Right hindlimb (tissue), 1 donor: Measurements from ENCODE around the gene IFIT1.

Experiments used
- DNase-seq: peaks from one replicate; pipeline ENCODE4 v3.0.0-alpha.2; 2018

The IFIT1 gene, protein sequence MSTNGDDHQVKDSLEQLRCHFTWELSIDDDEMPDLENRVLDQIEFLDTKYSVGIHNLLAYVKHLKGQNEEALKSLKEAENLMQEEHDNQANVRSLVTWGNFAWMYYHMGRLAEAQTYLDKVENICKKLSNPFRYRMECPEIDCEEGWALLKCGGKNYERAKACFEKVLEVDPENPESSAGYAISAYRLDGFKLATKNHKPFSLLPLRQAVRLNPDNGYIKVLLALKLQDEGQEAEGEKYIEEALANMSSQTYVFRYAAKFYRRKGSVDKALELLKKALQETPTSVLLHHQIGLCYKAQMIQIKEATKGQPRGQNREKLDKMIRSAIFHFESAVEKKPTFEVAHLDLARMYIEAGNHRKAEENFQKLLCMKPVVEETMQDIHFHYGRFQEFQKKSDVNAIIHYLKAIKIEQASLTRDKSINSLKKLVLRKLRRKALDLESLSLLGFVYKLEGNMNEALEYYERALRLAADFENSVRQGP

DNA sequence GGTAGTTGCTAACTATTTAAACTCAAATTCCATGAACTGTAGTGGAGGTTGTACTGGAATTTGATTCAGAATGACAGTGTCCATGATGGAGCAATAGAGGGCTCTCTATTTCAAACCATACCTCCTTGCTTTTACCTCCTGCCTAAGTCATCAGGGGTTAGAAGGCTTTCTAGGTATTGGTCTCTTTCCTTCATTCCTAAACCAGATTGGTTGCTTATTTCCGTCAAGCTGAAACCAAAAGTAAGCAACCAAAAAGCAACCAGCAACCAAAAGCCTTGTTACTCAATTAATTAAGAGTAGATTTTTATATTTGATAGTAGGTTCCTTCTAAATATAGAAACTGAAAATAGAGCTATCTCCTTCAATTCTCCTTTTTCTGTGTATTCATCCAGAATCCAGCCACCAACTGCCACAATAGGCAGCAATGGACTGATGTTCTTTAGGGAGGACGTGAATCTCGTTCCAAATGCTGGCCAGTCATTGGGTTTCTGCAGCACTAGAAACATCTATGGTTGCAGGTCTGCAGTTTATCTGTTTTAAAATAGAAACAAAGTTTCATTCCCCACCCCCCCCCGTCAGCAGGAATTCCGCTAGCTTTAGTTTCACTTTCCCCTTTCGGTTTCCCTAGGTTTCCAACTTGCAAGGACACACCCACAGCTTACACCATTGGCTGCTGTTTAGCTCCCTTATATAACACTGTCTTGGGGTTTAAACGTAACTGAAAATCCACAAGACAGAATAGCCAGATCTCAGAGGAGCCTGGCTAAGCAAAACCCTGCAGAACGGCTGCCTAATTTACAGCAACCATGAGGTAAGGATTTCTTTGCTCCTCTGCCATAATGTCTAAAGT is at the start of gene IFIT1:
Gene IFIT1 (plus strand): TSS at position 717 of the 850 bp plus-strand sequence. CDS start 90 bp downstream, at position 807.
- DNase-seq, result peak; percentile 74

DNA sequence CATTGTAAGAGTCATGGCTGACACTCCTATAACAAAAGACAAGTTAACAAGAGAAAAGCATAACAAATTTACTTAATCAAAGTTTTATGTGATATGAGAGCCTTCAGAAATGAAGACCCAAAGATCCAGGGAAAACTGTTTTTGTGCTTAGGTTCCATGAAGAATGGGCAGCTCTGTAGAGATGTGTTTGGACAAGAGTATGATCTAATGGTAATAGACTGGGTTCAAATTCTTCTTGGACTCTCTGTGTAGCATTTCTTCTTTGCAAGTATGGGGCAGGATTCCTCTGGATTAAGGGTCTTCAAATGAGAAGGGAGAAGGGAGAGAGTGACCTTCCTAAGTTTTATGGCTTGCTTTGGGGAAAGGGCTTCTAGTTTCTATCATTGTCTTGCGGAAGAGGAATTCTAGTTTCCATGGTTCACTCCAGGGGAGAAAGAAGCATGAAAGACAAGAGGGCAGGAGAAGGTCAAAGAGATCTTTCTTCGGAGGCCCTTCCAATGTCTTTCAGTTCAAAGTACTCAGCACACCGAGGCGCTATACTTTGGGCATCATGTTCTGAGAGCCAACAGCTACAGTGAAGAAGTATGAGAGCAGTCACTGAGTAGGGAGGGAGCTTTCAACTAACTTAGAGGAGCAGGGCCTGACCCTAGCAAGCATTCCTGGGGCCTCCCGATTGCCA is 49.2 kb upstream of the IFIT1 start:
- no peak for DNase-seq

DNA sequence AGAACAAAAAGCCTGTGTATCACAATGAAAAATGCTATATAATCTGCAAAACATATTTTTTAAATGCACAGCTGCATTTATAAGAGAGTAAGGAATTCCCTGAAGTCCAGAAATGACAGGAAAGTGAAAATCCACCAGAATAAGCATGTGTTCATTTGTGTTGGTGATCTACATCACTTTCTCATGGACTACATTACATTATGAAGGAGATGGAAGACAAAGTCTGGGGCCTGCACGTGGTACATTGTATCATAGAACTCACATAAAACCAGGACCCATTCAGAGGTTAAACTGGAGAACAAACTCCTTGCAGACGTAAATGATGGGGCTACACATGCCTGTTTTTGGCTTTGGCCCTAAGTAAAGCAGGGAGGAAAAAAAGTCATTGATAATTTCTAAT is 48.3 kb upstream of the IFIT1 start:
- DNase-seq, result no peak

DNA sequence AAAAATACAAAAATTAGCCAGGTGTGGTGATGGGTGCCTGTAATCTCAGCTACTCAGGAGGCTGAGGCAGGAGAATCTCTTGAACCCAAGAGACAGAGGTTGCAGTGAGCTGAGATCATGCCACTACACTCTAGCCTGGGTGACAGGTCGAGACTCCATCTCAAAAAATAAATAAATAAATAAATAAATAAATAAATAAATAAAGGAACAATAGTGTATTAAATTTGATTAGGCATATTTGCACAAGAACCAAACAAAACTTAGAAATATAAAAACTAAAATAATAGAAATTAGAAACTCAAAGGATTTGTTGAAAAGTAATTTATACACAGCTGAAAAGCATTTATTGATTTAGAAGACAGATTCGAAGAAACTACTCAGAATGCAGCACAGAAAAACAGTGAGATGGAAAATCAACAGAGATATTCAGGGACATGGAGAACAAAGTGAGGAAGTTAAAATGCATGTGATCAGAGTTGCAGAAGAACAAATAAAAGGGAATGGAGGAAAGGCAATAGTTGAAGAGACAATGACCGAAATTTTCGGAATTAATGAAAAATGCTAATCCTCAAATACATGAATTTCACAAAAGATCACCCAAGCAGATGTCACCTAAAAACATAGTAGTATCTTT is 46.9 kb upstream of the IFIT1 start:
- DNase-seq, result no peak

DNA sequence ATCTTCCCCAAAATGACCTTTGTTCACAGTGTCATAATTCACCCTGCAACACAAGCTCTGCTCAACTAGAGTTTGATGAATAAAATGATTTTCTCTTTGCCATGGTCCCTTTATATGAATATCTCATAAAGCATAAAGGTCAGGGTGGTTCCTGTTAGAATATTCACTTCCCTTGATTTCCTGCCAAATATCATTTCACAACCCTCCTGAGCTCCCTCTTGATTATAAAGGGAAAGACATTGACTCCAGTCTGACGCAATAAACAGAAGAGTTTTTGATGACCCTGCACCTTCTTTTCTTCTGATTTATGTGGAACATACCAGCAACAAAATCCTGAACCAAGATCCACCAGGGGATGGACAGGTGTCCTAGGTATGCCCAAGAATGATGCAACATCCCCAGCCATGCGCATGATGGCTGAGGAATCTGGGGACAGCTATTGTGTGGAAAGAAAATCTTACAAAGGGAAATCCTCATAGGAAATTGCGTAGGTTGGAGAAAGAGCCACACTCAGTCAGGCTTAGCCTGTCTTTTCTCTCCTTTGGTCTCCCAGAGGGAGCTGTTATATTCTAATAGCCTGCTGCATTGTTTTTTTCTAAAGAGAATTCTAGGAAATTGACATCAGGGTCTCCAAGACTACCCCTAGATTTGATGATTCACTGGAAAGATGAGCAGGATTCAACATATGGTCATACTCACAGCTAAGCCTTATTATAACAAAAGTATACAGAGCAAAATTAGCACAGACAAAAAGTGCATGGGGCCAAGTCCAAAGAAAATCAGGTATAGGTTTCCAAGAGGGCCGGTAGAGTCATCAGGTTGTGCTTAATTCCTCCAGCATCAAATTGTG is 45.8 kb upstream of the IFIT1 start:
- DNase-seq, result no peak

DNA sequence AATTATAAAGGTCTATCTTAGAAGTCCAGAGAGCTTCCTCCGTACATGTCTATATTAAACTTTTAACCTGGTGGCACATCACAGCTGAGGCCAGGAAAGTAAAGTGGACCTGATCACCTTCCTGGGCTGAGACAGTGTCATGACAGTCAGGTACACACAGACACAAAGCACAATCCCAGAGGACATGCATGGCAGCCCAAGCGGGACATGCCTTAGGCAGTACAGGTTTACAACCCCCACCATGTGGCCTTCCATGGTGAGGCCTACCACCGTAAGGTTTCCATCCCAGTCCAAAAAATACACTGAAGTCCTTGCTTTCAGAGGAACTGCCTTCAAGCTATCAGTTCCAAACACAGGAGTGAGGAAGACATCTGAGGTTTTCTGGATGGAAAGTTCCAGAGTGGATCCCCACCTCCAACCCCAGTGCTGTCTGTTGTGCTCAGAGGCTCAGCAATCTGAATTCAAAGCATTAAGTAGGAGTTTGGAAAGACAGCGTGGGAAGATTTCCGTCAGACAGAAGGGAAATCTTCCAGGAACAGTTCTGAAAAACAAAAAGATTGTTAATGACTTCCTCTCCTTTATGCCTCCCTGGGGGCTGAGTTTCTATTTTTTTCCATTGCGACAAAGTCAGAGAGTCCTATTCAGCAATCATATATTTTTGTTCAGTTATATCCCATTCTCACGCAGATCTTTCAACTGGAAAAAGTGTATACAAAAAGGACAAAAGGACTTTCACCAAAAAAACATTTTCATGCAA is 44.5 kb upstream of the IFIT1 start:
- DNase-seq, result peak; percentile 47

DNA sequence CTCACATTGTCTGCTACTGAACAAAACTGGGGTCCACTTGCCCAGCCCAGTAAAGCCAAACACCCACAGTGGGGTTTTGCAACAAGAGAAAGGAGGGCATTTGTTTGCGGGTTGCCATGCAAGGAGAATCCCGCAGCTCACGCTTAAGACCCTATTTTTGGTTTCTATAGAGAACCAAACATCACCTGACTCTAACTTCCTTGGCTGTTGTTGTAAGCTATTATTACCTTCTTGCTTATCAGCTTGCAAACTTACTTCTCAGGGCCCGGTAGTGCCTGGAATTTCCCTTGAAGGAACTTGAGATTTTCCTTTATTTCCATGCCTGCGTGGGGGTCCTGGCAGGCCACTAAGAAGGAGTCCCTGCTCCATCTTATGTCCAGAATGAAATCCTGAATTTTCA is 43.9 kb upstream of the IFIT1 start:
- DNase-seq, result no peak

DNA sequence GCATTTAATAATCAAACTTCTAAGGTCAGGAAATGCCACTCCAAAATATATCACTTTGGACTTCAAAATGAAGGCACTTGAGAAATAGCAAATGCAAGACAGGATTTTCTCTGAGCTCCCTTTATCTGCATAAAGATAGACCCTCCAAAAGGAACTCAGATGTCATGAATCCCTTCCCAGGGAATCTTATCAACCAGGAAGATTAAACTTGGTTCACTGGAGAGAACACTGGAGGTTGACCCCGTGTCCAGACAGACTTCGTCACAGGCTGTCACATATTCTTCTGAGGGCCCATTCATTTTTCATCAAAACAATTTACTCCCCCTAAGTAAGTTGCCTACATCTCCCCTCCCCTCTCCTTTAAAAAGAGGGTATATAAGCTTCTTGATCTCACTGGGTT is 43.4 kb upstream of the IFIT1 start:
- DNase-seq, result no peak

DNA sequence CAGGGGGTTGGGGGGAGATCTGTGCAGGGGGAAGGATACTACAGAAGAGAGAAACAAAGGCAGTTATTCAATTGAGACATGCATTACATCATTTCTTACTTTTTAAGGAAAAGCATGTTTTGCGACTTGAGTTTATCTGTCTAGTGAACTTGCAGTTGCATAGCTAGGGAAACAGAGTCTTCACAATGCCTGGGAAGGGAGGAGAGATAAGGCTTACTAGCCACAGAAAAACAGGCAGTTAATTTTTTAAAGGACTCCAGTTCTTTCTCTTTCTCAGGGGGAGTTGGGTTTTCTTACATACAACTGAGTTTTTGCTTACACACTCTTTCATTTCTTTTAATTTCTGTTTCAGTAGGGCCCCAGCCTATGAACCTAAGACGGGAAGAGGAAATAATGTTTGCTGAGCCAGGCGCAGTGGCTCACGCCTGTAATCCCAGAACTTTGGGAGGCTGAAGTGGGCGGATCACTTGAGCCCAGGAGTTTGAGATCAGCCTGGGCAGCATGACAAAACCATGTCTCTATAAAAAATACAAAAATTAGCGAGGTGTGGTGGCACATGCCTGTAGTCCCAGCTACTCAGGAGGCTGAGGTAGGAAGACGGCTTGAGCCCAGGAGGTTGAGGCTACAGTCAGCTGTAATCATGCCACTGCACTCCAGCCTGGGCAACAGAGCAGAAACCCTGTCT is 41.6 kb upstream of the IFIT1 start:
- DNase-seq, result peak; percentile 44

DNA sequence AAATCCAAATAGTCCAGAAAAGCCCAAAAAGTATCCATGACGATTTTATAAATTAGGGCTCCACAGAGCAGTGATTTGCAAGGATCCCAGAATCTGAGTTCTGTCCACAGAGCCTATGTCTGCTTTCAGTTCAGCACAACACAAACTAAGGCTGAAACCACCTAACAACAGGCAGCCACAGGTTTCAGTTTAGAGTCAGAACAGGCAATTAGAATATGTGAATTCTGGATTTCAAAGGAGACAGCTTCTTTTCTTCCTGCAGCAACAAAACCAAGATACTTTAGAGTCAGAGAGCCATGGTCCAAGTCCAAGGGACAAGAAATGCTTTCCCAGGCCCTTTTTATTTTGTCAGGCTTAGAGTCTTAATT is 41.0 kb upstream of the IFIT1 start:
- no peak for DNase-seq

DNA sequence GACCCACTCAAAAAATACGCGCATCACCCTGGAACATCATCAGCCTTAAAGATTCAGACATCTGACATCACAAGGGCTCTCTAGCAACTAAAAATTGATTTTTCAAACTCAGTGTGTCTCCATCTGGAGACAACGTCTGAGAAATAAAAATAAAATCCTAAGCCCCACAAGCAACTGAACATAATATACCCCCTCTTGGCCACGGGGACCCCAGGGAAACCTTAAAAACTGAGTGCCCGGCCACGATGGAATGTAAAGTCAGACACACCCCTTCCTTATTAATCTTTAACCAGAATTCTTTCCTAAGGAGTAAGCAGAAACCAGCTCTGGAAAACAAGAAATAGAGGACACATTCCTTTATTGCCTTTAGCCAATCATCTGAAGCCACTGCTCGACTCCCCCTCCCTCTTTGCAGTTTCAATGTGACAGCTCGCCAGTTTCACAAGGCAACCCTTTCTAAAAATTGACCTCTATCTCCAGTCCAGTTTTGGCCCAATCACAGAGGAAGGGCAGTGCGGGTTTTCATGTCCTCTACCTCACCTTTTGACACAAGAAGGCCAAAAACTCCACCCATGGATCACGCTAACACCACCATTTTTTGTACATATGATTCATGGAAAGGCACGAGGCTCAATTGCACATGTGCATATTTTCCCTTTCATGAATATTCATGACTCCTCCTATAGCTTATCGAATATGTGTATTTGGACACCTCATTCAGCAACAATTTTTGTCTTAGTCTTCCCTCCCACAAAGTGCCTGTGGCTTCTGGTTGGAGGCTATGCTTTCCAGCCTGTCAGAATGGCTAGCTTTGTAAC is 40.4 kb upstream of the IFIT1 start:
- DNase-seq, result peak; percentile 57

DNA sequence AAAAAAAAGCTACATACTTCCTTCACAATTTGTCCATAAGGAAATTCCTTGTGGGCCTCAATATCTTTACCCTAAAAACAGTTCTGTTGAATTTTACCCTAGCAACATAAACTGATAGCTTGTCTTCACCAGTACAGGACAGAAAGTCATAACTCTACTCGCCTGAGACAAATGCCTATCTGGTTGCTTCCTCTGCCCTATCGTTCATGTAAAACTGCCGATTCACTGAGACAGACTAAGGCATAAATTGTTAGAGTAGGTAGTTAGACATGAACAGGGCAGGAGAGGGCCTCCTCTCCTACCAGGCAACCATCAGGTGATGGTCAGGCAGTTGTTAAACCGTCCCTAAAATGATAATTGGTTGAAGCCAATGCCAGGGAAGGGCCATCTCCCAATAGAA is 39.6 kb upstream of the IFIT1 start:
- no peak for DNase-seq

DNA sequence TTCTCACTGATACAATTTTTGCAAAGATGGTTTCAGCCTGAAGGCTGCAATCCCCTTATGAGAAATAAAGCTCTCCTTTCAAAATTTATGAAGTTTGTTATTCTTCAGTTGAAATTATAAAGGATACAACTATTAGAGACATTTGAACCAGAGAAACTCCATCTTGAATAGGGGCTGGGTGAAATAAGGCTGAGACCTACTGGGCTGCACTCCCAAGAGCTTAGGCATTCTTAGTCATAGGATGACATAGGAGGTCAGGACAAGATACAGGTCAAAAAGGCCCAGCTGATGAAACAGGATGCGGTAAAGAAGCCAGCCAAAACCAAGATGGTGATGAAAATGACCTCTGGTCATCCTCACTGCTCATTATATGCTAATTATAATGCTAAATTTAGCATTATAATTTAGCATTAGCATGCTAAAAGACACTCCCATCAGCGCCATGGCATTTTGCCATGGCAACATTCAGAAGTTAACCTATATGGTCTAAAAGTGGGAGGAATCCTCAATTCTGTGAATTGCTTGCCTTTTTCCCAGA is 37.0 kb upstream of the IFIT1 start:
- peak; percentile 34 for DNase-seq

DNA sequence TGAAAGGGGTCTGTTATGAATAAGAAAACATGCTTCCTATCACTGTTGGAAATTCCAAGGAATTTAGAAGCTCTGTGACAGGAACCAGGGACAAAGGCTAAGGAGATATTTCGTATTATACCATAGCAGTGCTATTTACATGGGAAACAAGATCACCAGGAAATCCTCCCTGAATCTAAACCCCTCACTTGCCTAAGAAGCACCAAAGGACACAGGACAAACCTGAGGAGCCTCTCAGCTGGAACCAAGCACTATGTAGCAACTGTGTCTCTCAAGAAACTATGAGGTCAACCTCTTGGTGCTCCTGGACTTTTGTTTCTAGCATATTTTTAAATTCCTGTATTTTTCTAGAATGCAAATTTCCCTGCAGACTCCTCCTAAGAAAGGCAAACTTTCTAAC is 35.3 kb upstream of the IFIT1 start:
- DNase-seq, result no peak

DNA sequence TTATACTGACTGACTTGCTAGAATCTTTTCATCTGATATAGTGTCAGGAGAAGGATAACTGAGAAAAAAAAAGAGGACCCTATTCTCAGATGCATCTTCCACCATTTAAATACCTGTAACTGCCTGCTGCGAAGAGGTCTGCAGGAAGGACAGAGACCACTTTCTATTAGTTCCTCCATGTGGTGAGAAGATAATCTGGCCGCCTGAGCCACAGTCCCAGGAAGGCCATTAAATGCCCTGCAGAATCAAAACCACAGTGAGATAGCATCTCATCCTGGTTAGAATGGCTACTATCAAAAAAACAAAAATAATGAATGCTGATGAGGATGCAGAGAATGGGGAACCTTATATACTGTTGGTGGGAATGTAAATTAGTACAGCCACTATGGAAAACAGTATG is 34.4 kb upstream of the IFIT1 start:
- DNase-seq, result no peak

DNA sequence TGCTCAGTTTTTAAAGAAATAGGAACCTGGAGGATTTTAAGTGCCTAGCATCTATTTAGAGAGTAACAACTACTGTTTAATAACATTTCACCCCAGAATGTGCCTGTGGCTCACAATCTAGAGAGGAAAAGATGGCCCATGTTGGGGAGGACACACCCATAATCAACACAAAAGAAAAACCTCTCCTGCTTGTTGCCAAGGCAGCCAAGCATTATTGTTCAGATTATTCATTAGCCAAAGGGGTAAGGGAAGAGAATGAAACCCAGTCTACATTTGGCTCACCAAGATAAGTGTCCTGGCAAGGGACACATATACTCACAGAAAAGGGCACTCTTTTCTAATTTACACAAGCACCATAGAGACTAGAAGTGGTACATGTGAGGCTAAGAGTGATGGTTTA is 32.3 kb upstream of the IFIT1 start:
- no peak for DNase-seq

DNA sequence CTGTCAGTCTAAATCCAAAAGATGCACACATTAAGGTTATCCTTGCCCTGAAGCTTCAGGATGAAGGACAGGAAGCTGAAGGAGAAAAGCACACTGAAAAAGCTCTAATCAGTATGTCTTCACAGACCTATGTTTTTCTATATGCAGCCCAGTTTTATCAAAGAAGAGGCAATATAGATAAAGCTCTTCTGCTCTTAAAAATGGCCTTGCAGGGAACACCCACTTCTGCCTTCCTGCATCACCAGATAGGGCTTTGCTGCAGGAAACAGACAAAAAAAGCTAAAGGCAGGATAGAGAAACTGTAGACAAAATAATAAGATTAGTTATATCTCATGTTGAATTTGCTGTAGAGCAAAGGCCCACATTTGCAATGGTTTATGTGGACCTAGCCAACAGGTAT is 29.5 kb upstream of the IFIT1 start:
- no peak for DNase-seq

DNA sequence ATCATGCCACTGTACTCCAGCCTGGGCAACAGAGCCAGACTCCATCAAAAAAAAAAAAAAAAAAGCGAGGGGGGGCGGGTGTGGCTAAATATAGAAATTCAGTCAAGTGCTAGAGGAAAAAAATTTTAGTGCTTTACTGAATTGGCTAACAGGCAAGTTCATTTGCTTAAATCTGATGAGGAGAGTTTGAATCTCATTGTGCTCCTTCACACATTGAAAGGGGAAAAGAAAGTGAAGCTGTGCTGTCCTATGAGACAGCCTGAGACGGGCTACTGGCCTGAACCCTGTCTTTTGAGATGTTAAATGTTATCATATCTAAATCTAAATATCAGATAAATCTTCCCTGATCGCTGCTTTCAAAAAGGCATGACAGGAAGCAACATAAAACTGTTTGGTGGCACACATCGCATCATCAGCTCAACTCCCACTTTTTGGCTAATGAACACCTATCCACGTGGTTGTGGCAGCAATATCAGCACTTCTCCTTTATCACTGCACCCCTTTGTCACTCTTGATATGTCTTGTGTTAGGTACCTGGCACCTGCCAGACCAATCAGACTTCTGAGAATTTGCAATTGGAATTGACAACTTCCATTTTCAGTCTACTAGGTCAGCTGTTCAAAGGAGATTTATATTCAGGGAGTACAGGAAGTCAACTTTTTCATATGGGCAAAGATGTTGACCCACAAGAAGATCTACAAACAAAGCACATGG is 28.5 kb upstream of the IFIT1 start:
- DNase-seq, result no peak

DNA sequence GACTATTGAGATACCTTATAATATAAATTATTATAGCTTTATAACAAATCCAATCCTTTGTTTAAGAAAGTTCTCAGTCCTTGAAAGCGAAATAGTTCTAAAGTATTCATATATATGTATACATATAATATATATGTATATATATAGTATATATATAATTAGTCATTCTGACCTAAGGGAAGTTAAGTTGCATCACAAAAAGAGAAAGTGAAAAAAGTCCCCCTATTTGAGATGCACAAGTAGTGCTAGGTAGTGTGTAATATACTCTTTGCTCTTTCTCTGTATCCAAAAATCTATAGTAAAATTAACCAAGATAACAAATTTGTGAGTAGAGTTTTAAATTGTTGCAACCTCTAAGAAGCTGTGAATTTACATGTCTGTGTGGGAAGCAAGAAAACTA is 27.9 kb upstream of the IFIT1 start:
- no peak for DNase-seq
